DND-41 (cell line): ENCODE measurements around the gene SNTA1.

ENCODE experiments used
- ATAC-seq: fragments of 200-7000 bp; cut with Tn5 transposase; 3 replicates; pipeline ENCODE4 v1.9.1; 2021; ENCODE audit warnings: low read depth; ENCODE audit not compliant: insufficient read depth
- DNase-seq: peaks from one replicate; pipeline ENCODE4 v3.0.0-alpha.2; 2020
- H2AFZ ChIP-seq: 2 replicates; pipeline ENCODE4 v1.6.0; 2012; ENCODE audit warnings: low read depth, low read length
- H3K27ac ChIP-seq: 2 replicates; pipeline ENCODE4 v1.5.1; 2012; ENCODE audit warnings: low read length, inconsistent platforms
- H3K27me3 ChIP-seq: fragments of 200-600 bp; sonication (generic); 2 replicates; pipeline ENCODE4 v1.6.0; 2012; ENCODE audit warnings: low read length, mild to moderate bottlenecking, inconsistent platforms; ENCODE audit not compliant: insufficient read depth, poor library complexity
- H3K36me3 ChIP-seq: 2 replicates; pipeline ENCODE4 v1.5.1; 2012; ENCODE audit warnings: low read length, inconsistent platforms; ENCODE audit not compliant: insufficient read depth
- H3K4me1 ChIP-seq: 2 replicates; pipeline ENCODE4 v1.5.1; 2012; ENCODE audit warnings: mild to moderate bottlenecking, low read length; ENCODE audit not compliant: insufficient read depth
- H3K4me2 ChIP-seq: 2 replicates; pipeline ENCODE4 v1.6.0; 2012; ENCODE audit warnings: mild to moderate bottlenecking, moderate library complexity, low read length, inconsistent platforms; ENCODE audit not compliant: insufficient read depth
- H3K4me3 ChIP-seq, 2 experiments: fragments of 200-600 bp in 1 of 2; shearing (Covaris generic) in 1 of 2; 2 replicates each; pipeline ENCODE4 v1.5.1; 2012 to 2016; ENCODE audit warnings: inconsistent platforms in 2 of 2, low read length in 2 of 2, mild to moderate bottlenecking in 2 of 2, low read depth in 1 of 2, moderate library complexity in 1 of 2
- H3K79me2 ChIP-seq: 2 replicates; pipeline ENCODE4 v1.6.0; 2012; ENCODE audit warnings: low read length, inconsistent platforms; ENCODE audit not compliant: insufficient read depth
- H3K9ac ChIP-seq: 2 replicates; pipeline ENCODE4 v1.6.0; 2012; ENCODE audit warnings: low read depth, mild to moderate bottlenecking, inconsistent platforms, low read length, moderate library complexity
- H3K9me3 ChIP-seq: 2 replicates; pipeline ENCODE4 v1.5.1; 2012; ENCODE audit warnings: low read length, moderate library complexity, mild to moderate bottlenecking, inconsistent platforms; ENCODE audit not compliant: insufficient read depth, severe bottlenecking
- H4K20me1 ChIP-seq: 2 replicates; pipeline ENCODE4 v1.6.0; 2012; ENCODE audit warnings: low read length; ENCODE audit not compliant: insufficient read depth
- EZH2 ChIP-seq: IDR thresholded peaks from 3 replicates; pipeline ENCODE4 v1.6.1; 2012; ENCODE audit warnings: borderline replicate concordance, low read depth, mild to moderate bottlenecking, moderate library complexity, low read length, inconsistent platforms; ENCODE audit not compliant: severe bottlenecking
- TF ChIP-seq, protein P1 (sequence below): IDR thresholded peaks from 2 replicates; pipeline ENCODE4 v1.5.1; 2012; ENCODE audit warnings: borderline replicate concordance, low read length, moderate library complexity, mild to moderate bottlenecking; ENCODE audit not compliant: poor library complexity, severe bottlenecking; ENCODE audit errors: extremely low read depth

SNTA1 gene

GRCh38 chr20:33482581-33482980, 39.0 kb upstream of the SNTA1 start:
- H3K27ac ChIP-seq = no peak overlapping the region
- H2AFZ ChIP-seq = peak overlapping the region; percentile 7; the same call in 1 of the 2 replicates
- no peak overlapping the region for H3K4me3 ChIP-seq
- H3K4me2 ChIP-seq = no peak overlapping the region
- no peaks in the 10 kb centered on the region for H3K79me2 ChIP-seq
- DNase-seq = no peak
- H3K9me3 ChIP-seq = no peaks in the 10 kb centered on the region
- H3K9ac ChIP-seq = no peak overlapping the region
- no peak for TF ChIP-seq EZH2
- TF ChIP-seq, protein P1, sequence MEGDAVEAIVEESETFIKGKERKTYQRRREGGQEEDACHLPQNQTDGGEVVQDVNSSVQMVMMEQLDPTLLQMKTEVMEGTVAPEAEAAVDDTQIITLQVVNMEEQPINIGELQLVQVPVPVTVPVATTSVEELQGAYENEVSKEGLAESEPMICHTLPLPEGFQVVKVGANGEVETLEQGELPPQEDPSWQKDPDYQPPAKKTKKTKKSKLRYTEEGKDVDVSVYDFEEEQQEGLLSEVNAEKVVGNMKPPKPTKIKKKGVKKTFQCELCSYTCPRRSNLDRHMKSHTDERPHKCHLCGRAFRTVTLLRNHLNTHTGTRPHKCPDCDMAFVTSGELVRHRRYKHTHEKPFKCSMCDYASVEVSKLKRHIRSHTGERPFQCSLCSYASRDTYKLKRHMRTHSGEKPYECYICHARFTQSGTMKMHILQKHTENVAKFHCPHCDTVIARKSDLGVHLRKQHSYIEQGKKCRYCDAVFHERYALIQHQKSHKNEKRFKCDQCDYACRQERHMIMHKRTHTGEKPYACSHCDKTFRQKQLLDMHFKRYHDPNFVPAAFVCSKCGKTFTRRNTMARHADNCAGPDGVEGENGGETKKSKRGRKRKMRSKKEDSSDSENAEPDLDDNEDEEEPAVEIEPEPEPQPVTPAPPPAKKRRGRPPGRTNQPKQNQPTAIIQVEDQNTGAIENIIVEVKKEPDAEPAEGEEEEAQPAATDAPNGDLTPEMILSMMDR = no peak
- H4K20me1 ChIP-seq = no peaks in the 10 kb centered on the region
- ATAC-seq = no peak
- H3K4me1 ChIP-seq = no peaks in the 10 kb centered on the region
- H3K27me3 ChIP-seq = no peaks in the 10 kb centered on the region
- no peaks in the 10 kb centered on the region for H3K36me3 ChIP-seq

DNA sequence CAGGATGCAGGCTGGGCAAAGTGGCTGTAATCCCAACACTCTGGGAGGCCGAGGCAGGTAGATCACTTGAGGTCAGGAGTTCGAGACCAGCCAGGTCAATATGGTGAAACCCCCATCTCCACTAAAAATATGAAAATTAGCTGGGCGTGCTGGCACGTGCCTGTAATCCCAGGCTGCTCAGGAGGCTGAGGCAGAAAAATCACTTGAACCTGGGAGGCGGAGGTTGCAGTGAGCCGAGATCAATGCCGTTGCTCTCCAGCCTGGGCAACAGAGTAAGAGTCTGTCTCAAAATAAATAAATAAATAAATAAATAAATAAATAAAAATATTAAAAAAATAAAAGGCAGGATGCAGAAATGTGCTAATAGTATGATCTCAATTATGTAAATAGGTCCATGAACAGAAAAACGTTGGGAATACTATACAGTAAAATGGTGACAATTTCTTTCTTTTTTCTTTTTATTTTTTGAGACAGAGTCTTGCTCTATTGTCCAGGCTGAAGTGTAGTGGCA, 37.9 kb upstream of the SNTA1 start:
- H3K9ac ChIP-seq = no peak overlapping the region
- H3K4me2 ChIP-seq = no peak overlapping the region
- H3K4me3 ChIP-seq = no peak overlapping the region
- no peaks in the 10 kb centered on the region for H3K4me1 ChIP-seq
- H3K27ac ChIP-seq = no peak overlapping the region
- no peaks in the 10 kb centered on the region for H3K27me3 ChIP-seq
- no peaks in the 10 kb centered on the region for H3K9me3 ChIP-seq
- H3K79me2 ChIP-seq = no peaks in the 10 kb centered on the region
- no peaks in the 10 kb centered on the region for H3K36me3 ChIP-seq
- no peak for TF ChIP-seq EZH2
- TF ChIP-seq, protein P1 = no peak
- DNase-seq (no peak), ATAC-seq (no peak)
- H2AFZ ChIP-seq = no peak overlapping the region
- no peaks in the 10 kb centered on the region for H4K20me1 ChIP-seq

GRCh38 chr20:33480048-33480447, 36.5 kb upstream of the SNTA1 start:
- H3K27me3 ChIP-seq = no peaks in the 10 kb centered on the region

More at GRCh38 chr20:33480048-33480447, 36.5 kb upstream of the SNTA1 start:
- Histone ChIP-seq H2AFZ (no peak overlapping the region), H3K4me2 (no peak overlapping the region), H3K9ac (no peak overlapping the region), H3K4me3 (no peak overlapping the region), H3K4me1 (no peaks in the 10 kb centered on the region), H3K36me3 (no peaks in the 10 kb centered on the region), H3K27ac (no peak overlapping the region), H3K9me3 (no peaks in the 10 kb centered on the region), H3K79me2 (no peaks in the 10 kb centered on the region), H4K20me1 (no peaks in the 10 kb centered on the region)
- no peak for ATAC-seq
- TF ChIP-seq, protein P1 = no peak
- TF ChIP-seq EZH2 = no peak
- DNase-seq = no peak
